Thoracic aorta (tissue), 2 donors: ENCODE data around the gene SAG. TPM values are rescaled to one million over a fixed set of nuclear protein-coding genes. Genes with fewer than 3 reads are reported as not detected.

Experiments used
- ATAC-seq: fragments of 150-250 bp; one replicate; pipeline ENCODE4 v1.8.0; 2017; ENCODE audit warnings: low read depth; ENCODE audit not compliant: insufficient number of reproducible peaks, low FRiP score
- DNase-seq: peaks from one replicate; pipeline ENCODE4 v3.0.0-alpha.2; 2020; ENCODE audit warnings: low spot score
- H3K27ac ChIP-seq, 2 donors: fragments of 200-600 bp; sonication (generic); 1 replicate in 1 of 2; 2 replicates in 1 of 2; pipeline ENCODE4 v1.5.1; 2016; ENCODE audit warnings: mild to moderate bottlenecking in 2 of 2, moderate library complexity in 2 of 2
- H3K27me3 ChIP-seq: fragments of 200-600 bp; sonication (generic); replicated peaks from 2 replicates; pipeline ENCODE4 v1.6.0; 2016; ENCODE audit warnings: mild to moderate bottlenecking; ENCODE audit not compliant: insufficient read depth
- H3K36me3 ChIP-seq: fragments of 200-600 bp; sonication (generic); one replicate; pipeline ENCODE4 v1.5.1; 2016
- H3K4me1 ChIP-seq, 2 donors: fragments of 200-600 bp; sonication (generic); 1 replicate in 1 of 2; 2 replicates in 1 of 2; pipeline versions ENCODE4 v1.5.1 to v1.6.0; 2016; ENCODE audit warnings: low read depth in 2 of 2, mild to moderate bottlenecking in 1 of 2; ENCODE audit not compliant: control insufficient read depth in 1 of 2
- H3K4me3 ChIP-seq: fragments of 200-600 bp; sonication (generic); 2 replicates; pipeline ENCODE4 v1.5.1; 2016; ENCODE audit warnings: mild to moderate bottlenecking
- H3K9me3 ChIP-seq: fragments of 200-600 bp; sonication (generic); 2 replicates; pipeline ENCODE4 v1.5.1; 2016
- CTCF ChIP-seq: fragments of 200-600 bp; sonication (generic); IDR thresholded peaks from one replicate; pipeline ENCODE4 v1.5.1; 2019; ENCODE audit warnings: antibody characterized with exemption
- total RNA-seq, 2 donors: library from RNA; depleted of rRNA; stranded (reverse); fragments of >200 nt; gene quantifications; one replicate each; pipeline versions ENCODE4 v1.1.0 to v1.2.3, GENCODE V29; 2016

Gene SAG
- total RNA-seq, 2 donors from 2014 or later: not detected

GRCh38 chr2:233353101-233353768 is 45.6 kb downstream of the SAG start:
- Histone ChIP-seq H3K9me3 (no peaks in the 10 kb centered on the region), H3K36me3 (no peaks in the 10 kb centered on the region), H3K27ac (peak overlapping the region in 1 of 2 donors; percentile 8), H3K27me3 (no peaks in the 10 kb centered on the region), H3K4me1 (peaks cover 10 to 31% of the 10 kb centered on the region in 2 donors), H3K4me3 (peak overlapping the region; percentile 75)
- TF ChIP-seq CTCF: no peak
- ATAC-seq (no peak), DNase-seq (no peak)

- Histone ChIP-seq H3K27me3 (no peaks in the 10 kb centered on the region), H3K27ac (peak within 1 kb of the TSS in 1 of 2 donors; percentile 8), H3K4me3 (peak within 1 kb of the TSS; percentile 90), H3K4me1 (peaks cover 10 to 31% of the 10 kb centered on the region in 2 donors), H3K9me3 (no peaks in the 10 kb centered on the region), H3K36me3 (no peaks in the 10 kb centered on the region)
- ATAC-seq: peak; percentile 58
- peak; percentile 70 for TF ChIP-seq CTCF
- no peak for DNase-seq
These were observed 46.3 kb downstream of the SAG start, which contains the start of gene DGKD for GRCh38 chr2:233353769-233354499. Gene DGKD (plus strand): TSS chr2:233354494. CDS start chr2:233354519, 25 bp downstream.

- DNase-seq: no peak
- ATAC-seq: no peak
- Histone ChIP-seq H3K36me3 (no peaks in the 10 kb centered on the region), H3K4me3 (peak overlapping the region; percentile 90), H3K27ac (no peak overlapping the region), H3K4me1 (peaks cover 10 to 31% of the 10 kb centered on the region in 2 donors), H3K9me3 (no peaks in the 10 kb centered on the region), H3K27me3 (no peaks in the 10 kb centered on the region)
- TF ChIP-seq CTCF: no peak
These were observed 46.9 kb downstream of the SAG start for GRCh38 chr2:233354500-233354924.

GRCh38 chr2:233354971-233355574 is 47.5 kb downstream of the SAG start:
- Histone ChIP-seq H3K27ac (no peak overlapping the region), H3K27me3 (no peaks in the 10 kb centered on the region), H3K36me3 (no peaks in the 10 kb centered on the region), H3K4me1 (peaks cover 10 to 31% of the 10 kb centered on the region in 2 donors), H3K4me3 (peak overlapping the region; percentile 90), H3K9me3 (no peaks in the 10 kb centered on the region)
- DNase-seq (no peak), ATAC-seq (no peak)
- no peak for TF ChIP-seq CTCF

GRCh38 chr2:233355916-233356315 is 48.3 kb downstream of the SAG start:
- Histone ChIP-seq H3K4me3 (peak overlapping the region; percentile 90), H3K9me3 (no peaks in the 10 kb centered on the region), H3K36me3 (no peaks in the 10 kb centered on the region), H3K4me1 (peaks cover 10 to 37% of the 10 kb centered on the region in 2 donors), H3K27ac (no peak overlapping the region), H3K27me3 (no peaks in the 10 kb centered on the region)
- no peak for TF ChIP-seq CTCF
- ATAC-seq: no peak
- no peak for DNase-seq
